HL-60 (cell line): Measurements from ENCODE around the gene TCF3.

Source experiments
- DNase-seq, 2 experiments: peaks; one replicate each; pipeline ENCODE4 v3.0.0-alpha.2; 2010 to 2020; ENCODE audit warnings: low read depth in 1 of 2, low spot score in 1 of 2
- H3K27ac ChIP-seq: fragments of 250-450 bp; sonication (Bioruptor Pico); replicated peaks from 2 replicates; pipeline ENCODE4 v1.5.1; 2020; ENCODE audit warnings: mild to moderate bottlenecking, moderate library complexity
- H3K27me3 ChIP-seq: fragments of 250-450 bp; sonication (Bioruptor Pico); 2 replicates; pipeline ENCODE4 v1.5.1; 2021; ENCODE audit warnings: mild to moderate bottlenecking, moderate library complexity; ENCODE audit not compliant: insufficient read depth, poor library complexity, severe bottlenecking
- H3K4me3 ChIP-seq: replicated peaks from 2 replicates; pipeline ENCODE4 v1.5.1; 2011; ENCODE audit warnings: mild to moderate bottlenecking, control low read depth, low read length; ENCODE audit not compliant: insufficient read depth
- GABPA ChIP-seq: IDR thresholded peaks from 2 replicates; pipeline ENCODE4 v1.6.1; 2012; ENCODE audit warnings: low read depth
- POLR2AphosphoS5 ChIP-seq: IDR thresholded peaks from 2 replicates; pipeline ENCODE4 v1.6.1; 2012; ENCODE audit warnings: low read depth
- SPI1 ChIP-seq: IDR thresholded peaks from 2 replicates; pipeline ENCODE4 v1.6.1; 2012; ENCODE audit warnings: low read depth, mild to moderate bottlenecking, borderline replicate concordance
- TF ChIP-seq, protein P1 (sequence below): IDR thresholded peaks from 2 replicates; pipeline ENCODE4 v1.6.1; 2012; ENCODE audit warnings: low read depth; ENCODE audit not compliant: insufficient replicate concordance
- TF ChIP-seq, protein P2 (sequence below): IDR thresholded peaks from one replicate; pipeline ENCODE4 v1.5.1; 2011; ENCODE audit warnings: low read length, control low read depth, inconsistent platforms; ENCODE audit not compliant: insufficient read depth

TCF3 gene

DNA sequence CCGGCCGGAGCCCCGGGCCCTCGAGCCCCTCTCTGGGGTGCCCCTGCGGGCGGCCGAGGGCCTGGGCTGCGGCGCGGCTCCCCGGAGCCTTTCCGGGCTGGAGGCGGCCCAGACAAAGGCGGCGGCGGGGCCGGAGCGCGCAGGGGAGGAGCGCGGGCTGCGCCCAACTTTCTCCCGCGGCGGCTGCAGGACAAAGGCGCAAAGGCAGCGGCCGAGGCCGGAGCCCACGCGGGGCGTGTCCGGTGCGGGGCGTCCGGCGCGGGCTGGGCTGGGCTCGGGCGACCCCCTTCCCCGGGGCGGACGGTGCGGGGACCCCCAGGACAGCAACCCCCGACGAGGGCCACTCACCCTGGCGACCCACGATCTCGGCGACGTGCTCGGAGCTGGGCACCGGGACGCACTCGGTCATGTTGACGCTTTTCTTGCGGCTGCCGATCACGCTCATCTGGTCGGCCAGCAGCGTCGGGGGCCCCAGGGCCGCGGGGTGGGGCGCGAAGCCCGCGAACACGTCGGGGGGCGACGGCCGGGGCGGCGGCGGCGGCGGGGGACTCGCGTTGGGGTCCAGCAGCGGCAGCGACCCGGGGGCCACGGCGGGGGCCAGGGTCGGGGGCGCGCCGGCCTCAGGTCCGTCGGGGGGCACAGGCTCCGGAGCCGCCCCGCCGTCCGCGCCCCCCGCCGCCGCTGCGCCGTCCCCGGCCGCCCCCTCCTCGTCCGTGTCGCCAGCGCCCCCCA is 85.1 kb downstream of the TCF3 start:
- Histone ChIP-seq H3K4me3 (peak overlapping the region; percentile 31), H3K27ac (no peak overlapping the region), H3K27me3 (no peaks in the 10 kb centered on the region)
- DNase-seq = no peak
- TF ChIP-seq GABPA (no peak), POLR2AphosphoS5 (no peak), SPI1 (no peak)
- TF ChIP-seq, protein P1, sequence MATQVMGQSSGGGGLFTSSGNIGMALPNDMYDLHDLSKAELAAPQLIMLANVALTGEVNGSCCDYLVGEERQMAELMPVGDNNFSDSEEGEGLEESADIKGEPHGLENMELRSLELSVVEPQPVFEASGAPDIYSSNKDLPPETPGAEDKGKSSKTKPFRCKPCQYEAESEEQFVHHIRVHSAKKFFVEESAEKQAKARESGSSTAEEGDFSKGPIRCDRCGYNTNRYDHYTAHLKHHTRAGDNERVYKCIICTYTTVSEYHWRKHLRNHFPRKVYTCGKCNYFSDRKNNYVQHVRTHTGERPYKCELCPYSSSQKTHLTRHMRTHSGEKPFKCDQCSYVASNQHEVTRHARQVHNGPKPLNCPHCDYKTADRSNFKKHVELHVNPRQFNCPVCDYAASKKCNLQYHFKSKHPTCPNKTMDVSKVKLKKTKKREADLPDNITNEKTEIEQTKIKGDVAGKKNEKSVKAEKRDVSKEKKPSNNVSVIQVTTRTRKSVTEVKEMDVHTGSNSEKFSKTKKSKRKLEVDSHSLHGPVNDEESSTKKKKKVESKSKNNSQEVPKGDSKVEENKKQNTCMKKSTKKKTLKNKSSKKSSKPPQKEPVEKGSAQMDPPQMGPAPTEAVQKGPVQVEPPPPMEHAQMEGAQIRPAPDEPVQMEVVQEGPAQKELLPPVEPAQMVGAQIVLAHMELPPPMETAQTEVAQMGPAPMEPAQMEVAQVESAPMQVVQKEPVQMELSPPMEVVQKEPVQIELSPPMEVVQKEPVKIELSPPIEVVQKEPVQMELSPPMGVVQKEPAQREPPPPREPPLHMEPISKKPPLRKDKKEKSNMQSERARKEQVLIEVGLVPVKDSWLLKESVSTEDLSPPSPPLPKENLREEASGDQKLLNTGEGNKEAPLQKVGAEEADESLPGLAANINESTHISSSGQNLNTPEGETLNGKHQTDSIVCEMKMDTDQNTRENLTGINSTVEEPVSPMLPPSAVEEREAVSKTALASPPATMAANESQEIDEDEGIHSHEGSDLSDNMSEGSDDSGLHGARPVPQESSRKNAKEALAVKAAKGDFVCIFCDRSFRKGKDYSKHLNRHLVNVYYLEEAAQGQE = no peak
- TF ChIP-seq, protein P2, sequence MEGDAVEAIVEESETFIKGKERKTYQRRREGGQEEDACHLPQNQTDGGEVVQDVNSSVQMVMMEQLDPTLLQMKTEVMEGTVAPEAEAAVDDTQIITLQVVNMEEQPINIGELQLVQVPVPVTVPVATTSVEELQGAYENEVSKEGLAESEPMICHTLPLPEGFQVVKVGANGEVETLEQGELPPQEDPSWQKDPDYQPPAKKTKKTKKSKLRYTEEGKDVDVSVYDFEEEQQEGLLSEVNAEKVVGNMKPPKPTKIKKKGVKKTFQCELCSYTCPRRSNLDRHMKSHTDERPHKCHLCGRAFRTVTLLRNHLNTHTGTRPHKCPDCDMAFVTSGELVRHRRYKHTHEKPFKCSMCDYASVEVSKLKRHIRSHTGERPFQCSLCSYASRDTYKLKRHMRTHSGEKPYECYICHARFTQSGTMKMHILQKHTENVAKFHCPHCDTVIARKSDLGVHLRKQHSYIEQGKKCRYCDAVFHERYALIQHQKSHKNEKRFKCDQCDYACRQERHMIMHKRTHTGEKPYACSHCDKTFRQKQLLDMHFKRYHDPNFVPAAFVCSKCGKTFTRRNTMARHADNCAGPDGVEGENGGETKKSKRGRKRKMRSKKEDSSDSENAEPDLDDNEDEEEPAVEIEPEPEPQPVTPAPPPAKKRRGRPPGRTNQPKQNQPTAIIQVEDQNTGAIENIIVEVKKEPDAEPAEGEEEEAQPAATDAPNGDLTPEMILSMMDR = no peak

DNA sequence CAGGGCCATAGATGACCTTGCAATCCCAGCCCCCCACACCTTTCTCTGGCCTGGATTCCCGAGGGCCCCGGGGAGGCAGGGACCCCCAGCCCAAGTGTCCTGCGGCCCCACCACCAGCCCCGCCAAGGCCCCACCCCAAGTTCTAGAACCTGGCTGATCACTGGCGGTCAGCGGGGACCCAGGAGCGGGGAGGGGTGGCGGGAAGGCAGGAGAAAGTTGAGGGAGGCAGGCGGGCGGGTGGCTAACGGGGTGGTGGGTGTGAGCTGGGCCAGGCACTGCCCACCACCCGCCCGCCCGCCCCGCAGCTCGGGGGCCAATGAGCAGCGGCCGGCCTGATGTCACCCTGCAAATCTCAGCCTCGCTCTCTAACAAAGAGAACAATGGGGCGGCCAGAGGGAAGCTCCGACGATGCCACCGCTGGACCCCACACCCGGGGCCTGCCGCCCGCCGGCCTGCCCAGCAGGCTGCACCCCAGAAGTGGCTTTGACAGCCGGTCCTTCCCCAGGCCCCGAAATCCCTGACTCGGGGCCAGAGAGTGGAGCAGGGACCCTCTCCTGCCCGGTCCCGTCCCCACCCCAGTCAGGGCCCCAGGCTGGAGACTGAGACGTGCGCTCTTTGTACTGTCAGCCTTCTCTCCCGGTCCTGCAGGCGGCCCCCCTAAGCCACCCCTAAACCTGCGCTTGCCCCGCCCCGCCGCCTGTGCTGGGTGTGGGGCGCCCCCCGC is 85.9 kb downstream of the TCF3 start:
- DNase-seq = no peak
- H3K4me3 ChIP-seq = no peak overlapping the region
- no peak overlapping the region for H3K27ac ChIP-seq
- no peaks in the 10 kb centered on the region for H3K27me3 ChIP-seq
- TF ChIP-seq, protein P1 = no peak
- TF ChIP-seq, protein P2 = no peak
- TF ChIP-seq SPI1 = no peak
- TF ChIP-seq GABPA = no peak
- no peak for TF ChIP-seq POLR2AphosphoS5

DNA sequence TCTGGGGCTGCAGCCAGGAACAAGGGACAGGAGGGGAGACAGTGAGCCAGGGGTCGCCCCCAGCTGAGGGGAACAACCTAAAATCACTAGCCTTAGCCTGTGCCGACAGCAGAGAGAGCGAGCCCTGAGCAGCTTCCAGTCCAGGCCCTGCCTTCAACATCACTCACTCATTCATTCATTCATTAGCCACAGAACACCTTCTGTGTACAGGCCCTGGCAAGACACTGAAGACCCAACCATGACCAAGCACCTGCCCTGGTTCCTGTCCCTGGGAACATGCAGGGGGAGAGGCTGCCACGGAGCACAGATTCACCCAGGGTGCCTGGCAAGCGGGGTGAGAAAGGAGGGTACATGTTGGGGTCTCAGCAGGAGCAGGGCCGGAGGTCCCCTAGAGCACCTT is 89.2 kb downstream of the TCF3 start:
- Histone ChIP-seq H3K4me3 (no peak overlapping the region), H3K27ac (no peak overlapping the region), H3K27me3 (no peaks in the 10 kb centered on the region)
- no peak for DNase-seq
- no peak for TF ChIP-seq POLR2AphosphoS5
- no peak for TF ChIP-seq GABPA
- TF ChIP-seq, protein P1 = no peak
- TF ChIP-seq, protein P2 = no peak
- TF ChIP-seq SPI1 = no peak
